T-cell (primary cell): ENCODE results near the gene GPC5. TPM values are rescaled to one million over a fixed set of nuclear protein-coding genes. Genes with fewer than 3 reads are reported as not detected.

ENCODE experiments used
- ATAC-seq, 4 experiments: fragments of 200-7000 bp in 3 of 4; fragments of 150-1000 bp in 1 of 4; cut with Tn5 transposase; replicated peaks in 1 of 4; 1 replicate in 3 of 4; 2 replicates in 1 of 4; pipeline ENCODE4 v1.10.0; 2021; ENCODE audit warnings: moderate library complexity in 3 of 4, mild to moderate bottlenecking in 2 of 4, moderate number of reproducible peaks in 1 of 4
- CTCF ChIA-PET, 2 donors: fragments of 300-600 bp; sonication (Branson Sonifier 250); formaldehyde crosslinking; loops; one replicate each; lab custom pipeline; 2022; ENCODE audit warnings: antibody characterized with exemption in 2 of 2; lab: Charles Lee
- POLR2A ChIA-PET, 2 donors: fragments of 300-600 bp; sonication (Branson Sonifier 250); formaldehyde crosslinking; loops; one replicate each; lab custom pipeline; 2022; ENCODE audit warnings: antibody characterized with exemption in 2 of 2; lab: Charles Lee
- DNase-seq, 35 experiments: peaks; one replicate each; pipeline versions ENCODE4 v3.0.0 to v3.0.0-alpha.2; 2013 to 2023
- H3K27ac ChIP-seq: one replicate; pipeline ENCODE4 v1.5.1; 2013; ENCODE audit warnings: low read length
- H3K27me3 ChIP-seq, 2 experiments: replicated peaks in 1 of 2; 1 replicate in 1 of 2; 2 replicates in 1 of 2; pipeline versions ENCODE4 v1.6.1 to v1.7.0; 2013; ENCODE audit warnings: low read length in 1 of 2, mixed read lengths in 1 of 2; ENCODE audit not compliant: control insufficient read depth in 2 of 2, insufficient read depth in 2 of 2; ENCODE audit errors: extremely low read depth in 1 of 2
- H3K36me3 ChIP-seq, 2 donors: 1 replicate in 1 of 2; 2 replicates in 1 of 2; pipeline versions ENCODE4 v1.6.1 to v1.7.0; 2013; ENCODE audit warnings: low read length in 1 of 2; ENCODE audit not compliant: control insufficient read depth in 2 of 2, insufficient read depth in 1 of 2; ENCODE audit errors: extremely low read depth in 1 of 2
- H3K4me1 ChIP-seq, 2 experiments: 1 replicate in 1 of 2; 2 replicates in 1 of 2; pipeline versions ENCODE4 v1.6.1 to v1.7.0; 2013; ENCODE audit warnings: low read length in 2 of 2, mixed read lengths in 1 of 2; ENCODE audit not compliant: insufficient read depth in 2 of 2, control insufficient read depth in 1 of 2; ENCODE audit errors: extremely low read depth in 1 of 2
- H3K4me3 ChIP-seq, 2 donors: 1 replicate in 1 of 2; 2 replicates in 1 of 2; pipeline versions ENCODE4 v1.5.1 to v1.7.0; 2013; ENCODE audit warnings: mild to moderate bottlenecking in 2 of 2, low read length in 1 of 2, moderate library complexity in 1 of 2; ENCODE audit not compliant: control insufficient read depth in 1 of 2; ENCODE audit errors: extremely low read depth in 1 of 2
- H3K9me3 ChIP-seq: 2 replicates; pipeline ENCODE4 v1.7.0; 2013
- H3K27ac Mint-ChIP-seq, 2 donors: one replicate each; pipeline ENCODE4 v1.8.0; 2020 to 2021; ENCODE audit warnings: mild to moderate bottlenecking in 2 of 2, mixed read lengths in 2 of 2
- H3K27me3 Mint-ChIP-seq, 2 donors: one replicate each; pipeline ENCODE4 v1.8.0; 2021 to 2022; ENCODE audit warnings: mixed read lengths in 2 of 2
- H3K36me3 Mint-ChIP-seq: one replicate; pipeline ENCODE4 v1.8.0; 2021; ENCODE audit warnings: mixed read lengths
- H3K4me1 Mint-ChIP-seq, 3 donors: one replicate each; pipeline ENCODE4 v1.8.0; 2020 to 2022; ENCODE audit warnings: mixed read lengths in 3 of 3, mild to moderate bottlenecking in 1 of 3
- H3K4me3 Mint-ChIP-seq, 3 donors: one replicate each; pipeline ENCODE4 v1.8.0; 2020 to 2022; ENCODE audit warnings: mild to moderate bottlenecking in 3 of 3, mixed read lengths in 3 of 3, moderate library complexity in 3 of 3
- H3K9me3 Mint-ChIP-seq, 3 donors: one replicate each; pipeline ENCODE4 v1.8.0; 2020 to 2022; ENCODE audit warnings: mixed read lengths in 3 of 3
- WGBS: methylation state at CpG from one replicate; pipeline ENCODE4 v1.1.5; 2013; ENCODE audit warnings: missing lambda C conversion rate; ENCODE audit not compliant: insufficient coverage; 5-methylcytosine and 5-hydroxymethylcytosine counted together
- total RNA-seq, 35 experiments: library from RNA in 6 of 35; stranded (reverse) in 6 of 35; fragments of 120-200 nt in 1 of 35; gene quantifications; one replicate each; pipeline versions ENCODE4 v1.2.1 to v1.2.4 and lab custom pipeline; 2013 to 2026

Gene GPC5
- total RNA-seq, 5 donors from 2014 or later (not counting 1 experiment from before 2014, with no cell fraction given): 0.12 to 0.39 (median 0.26) TPM

DNA sequence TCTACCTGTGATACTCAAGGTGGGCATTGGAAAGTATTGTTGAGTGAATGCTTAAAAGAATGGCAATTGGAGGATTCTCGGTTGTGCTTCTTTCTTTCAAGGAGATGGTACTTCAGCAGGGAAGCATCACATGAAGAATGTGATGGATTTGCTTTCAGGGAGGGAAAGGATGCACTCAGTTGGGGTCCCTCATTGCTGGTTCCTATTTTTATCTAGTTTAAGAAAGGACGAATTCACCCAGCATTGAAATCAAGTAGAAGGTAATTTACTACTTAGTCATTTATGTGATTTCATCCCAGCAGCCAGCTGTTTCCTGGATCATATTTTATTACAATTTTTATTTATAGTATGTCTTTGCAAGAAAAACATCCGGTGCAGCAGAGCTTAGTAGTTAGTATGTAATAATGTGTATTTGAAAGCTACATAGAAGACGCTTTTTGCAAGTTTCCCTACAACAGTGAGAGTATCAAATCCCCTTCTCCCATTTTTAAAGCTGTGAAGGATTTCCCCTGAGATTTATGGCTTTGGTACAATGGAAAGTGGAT is 417.9 kb downstream of the GPC5 start:
- ChIA-PET POLR2A (no interaction called here), CTCF (no interaction called here)
- no peaks in the 10 kb centered on the region for H3K9me3 ChIP-seq
- H3K9me3 Mint-ChIP-seq: no peaks in the 10 kb centered on the region
- H3K4me1 ChIP-seq: no peaks in the 10 kb centered on the region
- H3K4me3 Mint-ChIP-seq: no peak overlapping the region
- ATAC-seq: no peak
- H3K27me3 Mint-ChIP-seq: no peaks in the 10 kb centered on the region
- 40% methylated on average over 1 of the region's 4 CpGs for WGBS
- H3K4me1 Mint-ChIP-seq: no peaks in the 10 kb centered on the region
- no peak overlapping the region for H3K4me3 ChIP-seq
- no peak overlapping the region for H3K27ac Mint-ChIP-seq
- DNase-seq: no peak
- H3K27me3 ChIP-seq: no peaks in the 10 kb centered on the region
- no peaks in the 10 kb centered on the region for H3K36me3 Mint-ChIP-seq
- H3K27ac ChIP-seq: no peak overlapping the region
- H3K36me3 ChIP-seq: no peaks in the 10 kb centered on the region

DNA sequence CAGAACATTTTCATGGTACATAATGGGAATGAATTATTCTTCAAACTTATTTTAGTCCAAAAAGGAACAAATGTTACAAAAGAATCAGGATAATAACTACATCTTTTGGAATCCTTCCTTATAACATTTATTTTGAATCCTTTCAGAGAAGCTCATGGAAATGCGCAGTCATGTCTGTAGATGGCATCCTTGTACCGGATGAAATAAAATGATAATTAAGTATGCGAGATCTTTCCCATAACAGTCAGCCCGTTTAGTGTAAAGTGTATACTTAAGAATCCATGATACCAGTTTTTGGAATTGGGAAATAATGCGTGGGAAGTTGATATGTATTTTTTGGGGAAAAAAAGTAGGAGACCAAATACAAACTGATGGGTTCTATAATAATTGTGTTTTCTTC is 418.8 kb downstream of the GPC5 start:
- Histone ChIP-seq H3K27me3 (no peaks in the 10 kb centered on the region), H3K4me3 (no peak overlapping the region), H3K9me3 (no peaks in the 10 kb centered on the region), H3K27ac (no peak overlapping the region), H3K36me3 (no peaks in the 10 kb centered on the region), H3K4me1 (no peaks in the 10 kb centered on the region)
- no peak for DNase-seq
- WGBS: 75% methylated on average over 2 of the region's 5 CpGs
- Mint-ChIP-seq H3K27me3 (no peaks in the 10 kb centered on the region), H3K36me3 (no peaks in the 10 kb centered on the region), H3K9me3 (peaks cover 0 to 4% (median 3%) of the 10 kb centered on the region in 3 donors), H3K4me1 (no peaks in the 10 kb centered on the region), H3K27ac (no peak overlapping the region), H3K4me3 (no peak overlapping the region)
- ATAC-seq: no peak
- POLR2A ChIA-PET: no interaction called here
- CTCF ChIA-PET: no interaction called here

DNA sequence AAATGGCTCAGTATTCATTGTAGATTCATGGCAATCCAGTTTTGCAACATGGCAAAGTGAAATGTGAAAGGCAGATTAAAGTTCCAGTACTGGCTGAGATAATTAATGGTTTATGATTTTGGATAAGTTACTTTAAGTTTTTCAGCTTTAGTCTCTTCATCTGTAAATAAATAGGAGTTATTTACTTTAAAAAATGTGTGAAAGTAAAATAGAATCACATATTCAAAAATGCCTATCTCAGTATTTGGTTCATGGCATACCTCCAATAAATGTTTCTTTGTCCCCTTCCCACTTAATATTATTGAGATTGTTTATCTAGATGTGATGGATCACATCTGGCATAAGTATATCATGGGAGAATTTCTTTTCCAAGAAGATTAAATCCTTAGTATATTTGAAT is 426.0 kb downstream of the GPC5 start:
- Mint-ChIP-seq H3K9me3 (peaks cover 7 to 16% (median 15%) of the 10 kb centered on the region in 3 donors), H3K36me3 (no peaks in the 10 kb centered on the region), H3K27ac (no peak overlapping the region), H3K27me3 (no peaks in the 10 kb centered on the region), H3K4me3 (no peak overlapping the region), H3K4me1 (no peaks in the 10 kb centered on the region)
- Histone ChIP-seq H3K9me3 (no peaks in the 10 kb centered on the region), H3K27ac (no peak overlapping the region), H3K4me3 (no peak overlapping the region), H3K36me3 (no peaks in the 10 kb centered on the region), H3K27me3 (no peaks in the 10 kb centered on the region), H3K4me1 (no peaks in the 10 kb centered on the region)
- POLR2A ChIA-PET: no interaction called here
- no peak for ATAC-seq
- DNase-seq: no peak
- CTCF ChIA-PET: no interaction called here

DNA sequence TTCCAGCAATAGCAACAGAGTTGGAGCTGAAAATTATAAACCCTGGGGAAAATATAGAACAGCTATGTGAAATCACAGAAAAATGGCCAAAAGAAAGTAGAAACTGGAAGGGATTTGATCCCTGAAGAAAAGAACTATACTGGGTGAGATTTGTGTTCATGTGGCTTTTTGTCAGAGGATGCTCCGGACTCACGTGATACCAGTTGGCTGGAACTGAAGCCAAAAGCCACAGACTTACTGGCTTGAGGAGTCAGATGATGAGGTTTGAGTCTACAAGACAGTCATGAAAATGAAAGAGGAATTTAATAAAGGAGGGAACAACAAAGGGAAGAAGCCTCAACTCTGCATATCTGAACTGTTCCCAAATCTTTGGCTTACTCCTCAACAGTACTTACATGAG is 427.1 kb downstream of the GPC5 start:
- H3K27me3 Mint-ChIP-seq: no peaks in the 10 kb centered on the region
- H3K4me3 Mint-ChIP-seq: no peak overlapping the region
- Histone ChIP-seq H3K9me3 (no peaks in the 10 kb centered on the region), H3K4me1 (no peaks in the 10 kb centered on the region), H3K27me3 (no peaks in the 10 kb centered on the region), H3K36me3 (no peaks in the 10 kb centered on the region), H3K27ac (no peak overlapping the region), H3K4me3 (no peak overlapping the region)
- H3K4me1 Mint-ChIP-seq: no peaks in the 10 kb centered on the region
- ChIA-PET CTCF (no interaction called here), POLR2A (no interaction called here)
- ATAC-seq (no peak), DNase-seq (no peak)
- H3K27ac Mint-ChIP-seq: no peak overlapping the region
- H3K36me3 Mint-ChIP-seq: no peaks in the 10 kb centered on the region
- 92% methylated on average over 2 of the region's 2 CpGs for WGBS
- peaks cover 10 to 19% (median 19%) of the 10 kb centered on the region in 3 donors for H3K9me3 Mint-ChIP-seq

DNA sequence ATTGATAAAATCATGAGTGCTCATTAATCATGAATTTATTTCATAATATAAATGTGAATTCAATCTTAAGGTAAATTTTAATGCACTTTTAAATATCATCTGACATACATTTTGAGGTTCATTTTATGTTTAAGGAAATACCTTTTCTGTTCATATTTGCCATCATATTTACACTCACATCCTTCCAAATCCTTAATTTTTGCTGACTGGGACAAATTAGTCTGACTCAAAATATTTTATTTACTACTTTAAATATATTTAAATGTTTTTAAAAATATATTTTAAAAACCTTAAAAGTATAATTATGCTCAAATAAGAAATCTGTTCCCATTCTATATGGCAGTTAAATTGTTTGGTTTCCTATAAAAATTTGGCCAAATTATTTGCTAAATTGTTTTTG is 438.1 kb downstream of the GPC5 start:
- H3K27me3 ChIP-seq: no peaks in the 10 kb centered on the region
- Mint-ChIP-seq H3K9me3 (peaks cover 5 to 21% (median 10%) of the 10 kb centered on the region in 3 donors), H3K4me3 (no peak overlapping the region), H3K27me3 (no peaks in the 10 kb centered on the region), H3K4me1 (no peaks in the 10 kb centered on the region), H3K36me3 (no peaks in the 10 kb centered on the region), H3K27ac (no peak overlapping the region)
- POLR2A ChIA-PET: no interaction called here
- ATAC-seq (no peak), DNase-seq (no peak)
- no peak overlapping the region for H3K27ac ChIP-seq
- CTCF ChIA-PET: no interaction called here
- no peak overlapping the region for H3K4me3 ChIP-seq
- H3K36me3 ChIP-seq: no peaks in the 10 kb centered on the region
- no peaks in the 10 kb centered on the region for H3K9me3 ChIP-seq
- H3K4me1 ChIP-seq: no peaks in the 10 kb centered on the region

DNA sequence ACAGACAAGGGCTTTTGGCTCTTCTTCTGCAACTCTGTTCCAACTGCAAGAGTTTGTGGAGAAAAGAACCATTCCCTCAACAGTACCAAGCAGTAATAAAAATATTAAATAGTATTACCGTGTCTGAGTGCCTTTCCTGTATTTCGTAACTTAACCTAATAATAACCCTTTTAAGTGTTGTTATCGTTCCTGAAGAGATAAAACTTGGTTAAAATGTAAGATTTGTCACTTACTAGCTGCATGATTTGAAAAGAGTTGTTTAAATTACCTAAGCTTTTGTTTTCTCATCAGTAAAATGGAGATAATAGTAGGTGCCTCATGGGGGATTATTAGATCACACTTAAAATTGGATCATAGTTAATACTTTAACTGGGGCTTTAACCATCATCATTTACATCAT is 447.2 kb downstream of the GPC5 start:
- H3K36me3 ChIP-seq: no peaks in the 10 kb centered on the region
- H3K9me3 Mint-ChIP-seq: peaks cover 6 to 12% (median 7%) of the 10 kb centered on the region in 3 donors
- H3K4me3 Mint-ChIP-seq: no peak overlapping the region
- no peaks in the 10 kb centered on the region for H3K36me3 Mint-ChIP-seq
- no peak for DNase-seq
- H3K27me3 ChIP-seq: no peaks in the 10 kb centered on the region
- no peaks in the 10 kb centered on the region for H3K4me1 Mint-ChIP-seq
- no peaks in the 10 kb centered on the region for H3K9me3 ChIP-seq
- no peak for ATAC-seq
- no peaks in the 10 kb centered on the region for H3K27me3 Mint-ChIP-seq
- no peak overlapping the region for H3K4me3 ChIP-seq
- H3K27ac Mint-ChIP-seq: no peak overlapping the region
- H3K27ac ChIP-seq: no peak overlapping the region
- no CpG with 5 or more reads among the region's 3 CpGs for WGBS
- POLR2A ChIA-PET: no interaction called here
- CTCF ChIA-PET: no interaction called here
- H3K4me1 ChIP-seq: no peaks in the 10 kb centered on the region

DNA sequence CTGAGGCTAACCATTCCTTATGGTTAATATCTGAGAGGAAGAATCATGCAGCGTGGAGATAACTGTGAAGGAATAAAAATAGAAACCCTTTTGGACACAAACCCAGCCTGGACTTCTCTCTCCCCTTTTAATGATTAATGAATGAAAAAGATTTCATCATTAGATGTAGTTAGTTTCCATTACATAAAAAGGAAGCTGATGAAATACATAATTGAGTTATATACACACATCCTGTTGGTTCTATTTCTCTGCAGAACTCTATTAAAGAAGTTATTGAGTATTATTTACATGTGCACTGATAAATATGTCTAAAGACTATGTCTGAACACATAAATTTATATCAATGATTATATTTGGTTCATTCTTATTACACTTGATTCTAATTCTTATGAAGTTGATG is 465.3 kb downstream of the GPC5 start:
- no CpG with 5 or more reads among the region's 1 CpG for WGBS
- Mint-ChIP-seq H3K27me3 (no peaks in the 10 kb centered on the region), H3K4me1 (no peaks in the 10 kb centered on the region), H3K9me3 (peaks cover 0 to 11% (median 7%) of the 10 kb centered on the region in 3 donors), H3K36me3 (no peaks in the 10 kb centered on the region), H3K27ac (no peak overlapping the region), H3K4me3 (no peak overlapping the region)
- H3K36me3 ChIP-seq: no peaks in the 10 kb centered on the region
- H3K9me3 ChIP-seq: no peaks in the 10 kb centered on the region
- DNase-seq: no peak
- H3K4me1 ChIP-seq: no peaks in the 10 kb centered on the region
- ChIA-PET POLR2A (interaction anchor here in 1 of 2 donors (0.6 kb wide), 1 partner anchor 954 kb away, joined by 4 read pairs; no protein-coding TSS in a partner anchor), CTCF (interaction anchor here in 1 of 2 donors (0.6 kb wide), 1 partner anchor 141 kb away, joined by 3 read pairs; no protein-coding TSS in a partner anchor)
- H3K4me3 ChIP-seq: no peak overlapping the region
- no peak for ATAC-seq
- no peaks in the 10 kb centered on the region for H3K27me3 ChIP-seq
- no peak overlapping the region for H3K27ac ChIP-seq
